ENCODE results near the gene WDR62.

WDR62 gene

GRCh38 chr19:36141039-36141927 lies 86.6 kb downstream of the WDR62 start:
- peak; percentile 62 for DNase-seq (ENCODE audit: low read depth)

- no peak for DNase-seq (ENCODE audit: low read depth)
Measured at GRCh38 chr19:36142046-36142445, 87.3 kb downstream of the WDR62 start.

GRCh38 chr19:36142496-36142895 lies 87.8 kb downstream of the WDR62 start:
- DNase-seq (ENCODE audit: low read depth): no peak

- no peak for DNase-seq (ENCODE audit: low read depth)
Measured at GRCh38 chr19:36144624-36145023, 89.9 kb downstream of the WDR62 start.

- no peak for DNase-seq (ENCODE audit: low read depth)
Measured at GRCh38 chr19:36149673-36150406, 95.1 kb downstream of the WDR62 start.

- DNase-seq (ENCODE audit: low read depth): no peak
Measured at GRCh38 chr19:36150586-36150985, 95.9 kb downstream of the WDR62 start.

- DNase-seq (ENCODE audit: low read depth): no peak
Measured at GRCh38 chr19:36151144-36152018, 96.7 kb downstream of the WDR62 start.

- DNase-seq (ENCODE audit: low read depth): no peak
Measured at GRCh38 chr19:36152019-36152351, 97.3 kb downstream of the WDR62 start.

- DNase-seq (ENCODE audit: low read depth): no peak
Measured at GRCh38 chr19:36152352-36153091, 97.8 kb downstream of the WDR62 start, which contains the start of gene COX7A1. Gene COX7A1 (minus strand): TSS chr19:36152447. CDS start chr19:36152407, 40 bp downstream.

GRCh38 chr19:36153126-36153525 lies 98.4 kb downstream of the WDR62 start:
- DNase-seq (ENCODE audit: low read depth): no peak
